ENCODE data around the gene HOXB5.

DNA sequence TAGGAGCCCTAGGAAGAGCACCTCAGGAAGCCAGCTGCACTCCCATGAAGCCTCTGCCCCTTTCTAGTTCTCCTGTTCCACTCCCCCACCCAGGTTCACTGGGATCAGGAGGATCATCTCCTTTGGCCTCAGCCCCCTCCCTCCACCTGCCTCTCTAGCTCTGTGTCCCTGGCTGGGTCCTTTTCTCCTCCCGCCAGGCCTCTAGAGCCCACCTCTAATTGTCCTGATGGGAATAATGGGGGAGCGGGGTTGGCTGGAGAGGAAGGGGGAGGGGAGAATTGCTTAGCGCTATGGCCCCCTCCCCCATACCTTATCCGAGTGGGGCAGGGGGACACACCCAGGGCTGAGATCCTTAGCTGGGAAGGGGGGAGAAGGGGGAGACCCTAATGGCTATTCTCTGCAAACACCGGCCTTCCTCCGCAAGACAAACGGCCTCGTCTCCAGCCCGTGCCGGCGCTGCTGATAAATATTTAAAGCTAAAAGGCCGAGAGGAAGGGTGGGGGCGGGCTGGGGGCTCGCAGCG, 16.2 kb upstream of the HOXB5 start:
- TF ChIP-seq, protein P1, sequence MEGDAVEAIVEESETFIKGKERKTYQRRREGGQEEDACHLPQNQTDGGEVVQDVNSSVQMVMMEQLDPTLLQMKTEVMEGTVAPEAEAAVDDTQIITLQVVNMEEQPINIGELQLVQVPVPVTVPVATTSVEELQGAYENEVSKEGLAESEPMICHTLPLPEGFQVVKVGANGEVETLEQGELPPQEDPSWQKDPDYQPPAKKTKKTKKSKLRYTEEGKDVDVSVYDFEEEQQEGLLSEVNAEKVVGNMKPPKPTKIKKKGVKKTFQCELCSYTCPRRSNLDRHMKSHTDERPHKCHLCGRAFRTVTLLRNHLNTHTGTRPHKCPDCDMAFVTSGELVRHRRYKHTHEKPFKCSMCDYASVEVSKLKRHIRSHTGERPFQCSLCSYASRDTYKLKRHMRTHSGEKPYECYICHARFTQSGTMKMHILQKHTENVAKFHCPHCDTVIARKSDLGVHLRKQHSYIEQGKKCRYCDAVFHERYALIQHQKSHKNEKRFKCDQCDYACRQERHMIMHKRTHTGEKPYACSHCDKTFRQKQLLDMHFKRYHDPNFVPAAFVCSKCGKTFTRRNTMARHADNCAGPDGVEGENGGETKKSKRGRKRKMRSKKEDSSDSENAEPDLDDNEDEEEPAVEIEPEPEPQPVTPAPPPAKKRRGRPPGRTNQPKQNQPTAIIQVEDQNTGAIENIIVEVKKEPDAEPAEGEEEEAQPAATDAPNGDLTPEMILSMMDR (conservative IDR thresholded peaks at IDR 0.05 in 1 of 2, IDR thresholded peaks at IDR 0.05 in 1 of 2; ENCODE audit: extremely low read depth in 1 of 2, insufficient read depth in 1 of 2, low read depth in 1 of 2, low read length in 2 of 2) = no peak
- peak; percentile 39 for TF ChIP-seq EZH2 (IDR thresholded peaks at IDR 0.05; ENCODE audit: borderline replicate concordance, low read length)
